RPMI7951 (cell line): Measurements from ENCODE around the gene MIA3. TPM values are rescaled to one million over a fixed set of nuclear protein-coding genes. Genes with fewer than 3 reads are reported as not detected.
"Not testable (repeated sequence)": the region's sequence is repeated elsewhere in the genome, so short reads cannot be mapped to it uniquely, and the experiment has no call there.

ENCODE experiments used
- DNase-seq: peaks from one replicate; pipeline ENCODE4 v3.0.0-alpha.2; 2012; ENCODE audit warnings: low read depth
- total RNA-seq: library from RNA; depleted of rRNA; stranded (reverse); fragments of >200 nt; shearing (Covaris generic); gene quantifications from 2 replicates; pipeline ENCODE4 v1.2.3, GENCODE V29; 2014; rRNA removed

The MIA3 gene
- 22.7 and 25.5 TPM in 2 replicates for total RNA-seq

DNA sequence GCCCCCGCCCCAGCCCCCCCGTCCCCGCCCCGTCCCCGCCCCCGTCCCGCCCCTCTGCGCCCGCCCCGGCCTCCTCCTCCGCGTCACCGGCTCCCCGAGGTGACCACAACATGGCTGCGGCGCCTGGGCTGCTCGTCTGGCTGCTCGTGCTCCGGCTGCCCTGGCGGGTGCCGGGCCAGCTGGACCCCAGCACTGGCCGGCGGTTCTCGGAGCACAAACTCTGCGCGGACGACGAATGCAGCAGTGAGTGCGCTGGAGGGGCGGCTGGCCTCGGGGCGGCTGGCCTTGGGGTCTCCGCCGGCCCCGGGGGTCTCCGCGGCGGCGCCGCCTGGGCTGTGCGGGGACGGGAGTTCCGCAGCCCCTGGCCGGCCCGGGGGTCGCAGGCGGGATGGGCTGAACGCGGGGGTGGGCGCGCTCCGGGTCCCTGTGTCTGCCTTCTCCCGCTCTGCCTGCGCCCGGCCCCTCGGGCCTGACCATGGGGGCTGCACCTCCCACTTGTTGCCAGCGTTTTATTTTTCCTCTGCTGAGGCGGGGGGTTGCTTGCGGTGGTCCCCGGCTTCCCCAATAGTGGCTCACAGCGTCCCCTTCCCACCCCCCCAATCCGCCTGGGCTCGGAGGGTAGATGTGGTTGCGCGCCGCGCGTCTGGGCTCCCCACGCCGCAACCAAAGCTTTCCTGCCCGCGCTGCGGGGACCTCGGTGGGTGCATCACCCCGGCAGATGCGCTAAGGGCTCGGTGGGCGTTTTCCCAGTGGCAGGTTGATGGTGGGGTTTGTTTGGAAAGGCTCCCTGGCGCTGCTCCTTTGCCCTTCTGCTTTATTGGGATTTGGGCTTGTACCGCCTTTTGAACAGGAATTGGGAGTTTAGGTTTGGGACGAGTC, at the start of gene MIA3:
Gene MIA3 (plus strand): TSS at position 97 of the 879 bp plus-strand sequence. CDS start 14 bp downstream, at position 111.
- peak; percentile 7 for DNase-seq

- no peak for DNase-seq
Observed at GRCh38 chr1:222570837-222571236, 47.1 kb upstream of the MIA3 start.

DNA sequence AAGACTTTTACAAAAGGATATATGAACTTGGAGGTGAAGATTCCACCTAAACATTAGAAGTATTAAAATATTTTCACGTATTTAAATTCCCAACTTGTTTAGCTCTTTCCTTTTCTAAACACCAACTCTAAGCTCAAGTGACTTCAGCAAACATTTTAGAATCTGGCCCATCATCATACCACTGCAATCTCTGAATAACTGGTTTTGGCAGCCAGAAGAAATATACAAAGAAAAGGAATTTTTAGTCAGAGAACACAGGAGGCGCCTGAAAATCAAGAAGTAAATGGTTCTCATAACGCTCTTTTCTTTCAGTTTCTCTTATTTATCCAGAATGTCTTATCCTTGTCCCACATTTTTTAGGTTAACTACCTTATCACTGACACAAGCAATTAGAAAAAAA, 38.6 kb upstream of the MIA3 start:
- DNase-seq, result no peak

- DNase-seq, result peak; percentile 35
Observed at GRCh38 chr1:222582099-222582774, 35.7 kb upstream of the MIA3 start.

- no peak for DNase-seq
Observed at GRCh38 chr1:222583079-222583478, 34.8 kb upstream of the MIA3 start.

- DNase-seq, result no peak
Observed at GRCh38 chr1:222586842-222587241, 31.1 kb upstream of the MIA3 start.

DNA sequence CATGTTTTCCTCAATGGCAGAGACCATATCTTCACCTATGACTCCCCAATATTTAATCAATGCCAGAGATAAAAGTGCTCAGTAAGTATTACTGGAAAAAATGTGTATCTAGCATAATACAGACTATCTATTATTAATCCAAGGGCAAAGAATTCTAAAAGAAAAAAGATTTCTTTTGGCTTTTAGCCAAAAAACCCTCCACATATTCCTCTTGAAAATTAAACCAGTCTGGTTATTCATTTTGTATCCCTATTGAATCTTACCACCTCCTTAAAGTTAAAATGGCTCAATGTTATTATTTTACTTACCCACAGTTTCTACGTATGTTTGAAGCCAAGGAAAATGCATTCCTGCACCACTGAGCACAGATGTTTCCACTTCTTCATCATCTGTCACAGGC, 29.8 kb upstream of the MIA3 start:
- no peak for DNase-seq

- DNase-seq, result peak; percentile 80
Observed at GRCh38 chr1:222589462-222590302, 28.2 kb upstream of the MIA3 start, which contains the start of gene TAF1A. Gene TAF1A (minus strand): TSS chr1:222589933.

GRCh38 chr1:222592171-222592570, 25.7 kb upstream of the MIA3 start:
- DNase-seq, result peak; percentile 11

GRCh38 chr1:222594789-222595188, 23.1 kb upstream of the MIA3 start:
- DNase-seq, result no peak

- no peak for DNase-seq
Observed at GRCh38 chr1:222596696-222597095, 21.2 kb upstream of the MIA3 start.

DNA sequence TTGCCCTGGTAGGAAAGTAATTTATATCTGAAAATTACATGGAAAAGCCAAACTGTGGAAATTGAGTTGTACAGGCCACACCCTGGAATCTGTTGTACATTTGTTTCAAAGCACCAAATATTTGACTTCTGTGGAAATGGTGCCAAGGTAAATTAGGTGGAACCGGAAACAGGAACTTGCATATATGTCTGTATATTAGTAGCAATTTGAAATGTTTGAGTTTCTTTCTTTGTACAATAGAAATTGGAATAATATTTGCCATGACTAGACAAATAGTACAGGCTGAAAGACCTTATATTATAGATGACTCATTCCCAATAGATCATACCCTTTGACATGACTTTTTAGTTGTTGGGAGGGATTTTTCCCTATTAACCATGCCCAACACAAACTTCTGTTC, 17.6 kb upstream of the MIA3 start:
- DNase-seq, result no peak

DNA sequence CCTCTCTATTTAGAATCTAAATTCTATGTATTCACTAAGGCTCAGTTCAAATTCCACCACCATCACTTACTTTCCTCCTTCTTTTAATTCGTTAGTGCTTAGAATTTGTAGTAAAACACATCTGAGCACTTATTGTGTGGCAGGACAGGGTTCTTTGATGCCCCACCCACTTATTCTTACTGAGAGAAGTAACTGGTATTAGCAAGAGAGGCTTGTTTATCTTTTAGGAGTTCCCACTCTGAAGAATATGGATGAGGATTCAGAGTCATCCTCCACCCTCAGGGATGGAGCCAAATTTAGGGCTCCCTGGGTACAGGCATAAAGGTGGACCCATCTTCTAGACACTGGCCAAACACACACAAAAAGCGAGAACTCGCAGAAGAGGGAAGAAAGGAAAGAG, 16.6 kb upstream of the MIA3 start:
- no peak for DNase-seq

DNA sequence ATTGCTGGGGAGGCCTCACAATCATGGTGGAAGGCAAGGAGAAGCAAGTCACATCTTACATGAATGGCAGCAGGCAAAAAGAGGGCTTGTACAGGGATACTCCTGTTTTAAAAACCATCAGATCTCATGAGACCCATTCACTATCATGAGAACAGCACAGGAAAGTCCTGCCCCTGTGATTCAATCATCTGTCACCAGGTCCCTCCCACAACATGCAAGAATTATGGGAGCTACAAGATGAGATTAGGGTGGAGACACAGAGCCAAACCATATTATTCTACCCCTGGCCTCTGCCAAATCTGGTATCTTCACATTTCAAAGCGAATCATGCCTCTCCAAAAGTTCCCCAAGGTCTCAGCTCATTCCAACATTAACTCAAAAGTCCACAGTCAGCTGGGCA, 11.1 kb upstream of the MIA3 start:
- no peak for DNase-seq

GRCh38 chr1:222609111-222609510, 8.8 kb upstream of the MIA3 start:
- DNase-seq, result not testable (repeated sequence)

DNA sequence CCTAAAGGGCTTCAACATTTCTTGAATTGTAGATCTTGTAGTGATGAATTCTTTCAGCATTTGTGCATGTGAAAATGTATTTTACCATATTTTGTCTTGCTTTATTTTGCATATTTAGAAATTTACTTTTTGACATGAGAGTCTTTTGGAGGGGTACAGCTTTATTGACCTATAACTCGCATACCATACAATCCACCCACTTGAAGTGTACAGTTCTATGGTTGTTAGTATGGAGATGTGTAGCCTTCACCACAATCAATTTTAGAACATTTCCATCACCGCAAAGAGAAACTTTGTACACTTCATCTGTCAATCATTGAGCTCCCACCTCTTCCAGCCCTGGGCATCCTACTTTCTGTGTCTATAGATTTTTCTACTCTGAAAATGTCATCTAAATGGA, 7.2 kb upstream of the MIA3 start:
- no peak for DNase-seq

- DNase-seq, result no peak
Observed at GRCh38 chr1:222613627-222614026, 4.3 kb upstream of the MIA3 start.

GRCh38 chr1:222616525-222616924, 1.4 kb upstream of the MIA3 start:
- peak; percentile 40 for DNase-seq

DNA sequence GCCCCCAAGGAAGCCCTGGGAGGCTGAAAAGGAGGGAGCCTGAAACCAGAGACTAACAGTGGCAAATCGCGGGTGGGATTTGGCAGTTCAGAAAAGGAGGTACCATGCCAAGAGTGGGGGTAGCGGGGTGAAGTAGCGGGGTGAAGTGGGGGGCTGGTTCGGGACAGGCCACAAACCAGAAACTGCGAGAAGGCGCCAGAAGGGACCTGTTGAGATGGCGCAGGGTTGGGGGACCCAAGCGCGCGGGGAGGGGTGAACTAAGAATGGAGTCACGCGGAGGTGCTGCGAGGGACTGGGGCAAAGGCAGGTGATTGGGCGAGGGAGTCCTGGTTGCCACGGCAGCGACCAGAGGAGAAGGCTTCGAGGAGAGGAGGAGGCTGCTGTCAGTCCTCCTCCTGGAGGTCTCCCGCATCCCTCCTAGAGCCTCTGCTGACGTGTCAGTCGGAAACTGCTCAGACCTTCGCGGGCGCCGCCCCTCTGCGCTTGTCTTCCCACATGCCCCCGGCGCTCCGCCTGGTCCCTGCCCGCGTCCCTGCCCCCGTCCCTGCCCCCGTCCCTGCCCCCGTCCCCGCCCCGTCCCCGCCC, 438 bp upstream of the MIA3 start:
- DNase-seq, result peak; percentile 97

DNA sequence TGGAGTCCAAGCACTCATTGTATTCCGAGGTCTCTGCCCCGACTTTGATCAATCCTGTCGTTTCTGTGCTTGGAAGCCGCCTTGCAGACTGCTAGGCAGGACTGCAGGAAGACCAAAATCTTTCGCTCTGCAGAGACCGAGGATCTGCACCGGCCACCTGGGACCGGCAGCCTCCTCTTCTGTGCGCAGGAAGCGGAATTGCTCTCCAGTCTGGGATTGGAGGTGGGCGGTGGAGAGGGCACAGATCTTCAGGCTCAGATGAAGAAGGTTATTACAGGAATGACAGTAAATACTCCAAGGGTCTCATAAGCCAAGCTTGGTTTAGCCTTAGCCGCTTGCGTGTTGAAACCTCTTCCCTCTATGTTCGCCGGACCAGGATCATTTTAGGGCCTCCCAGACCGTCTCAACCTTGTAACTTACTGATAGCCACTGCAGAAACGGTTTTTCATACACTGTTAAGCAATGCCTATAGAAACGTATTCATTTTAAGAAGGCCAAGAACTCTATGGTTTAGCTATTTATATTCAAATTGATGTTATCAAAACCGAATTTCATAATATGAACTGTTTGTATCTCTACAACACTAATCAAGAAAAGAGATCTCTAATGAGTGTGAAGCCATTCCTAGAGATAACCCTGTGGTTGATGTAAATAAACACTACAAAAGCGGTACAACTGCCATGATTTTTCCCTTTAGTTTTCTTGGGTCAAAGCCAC, 1.1 kb downstream of the MIA3 start:
- peak; percentile 32 for DNase-seq

DNA sequence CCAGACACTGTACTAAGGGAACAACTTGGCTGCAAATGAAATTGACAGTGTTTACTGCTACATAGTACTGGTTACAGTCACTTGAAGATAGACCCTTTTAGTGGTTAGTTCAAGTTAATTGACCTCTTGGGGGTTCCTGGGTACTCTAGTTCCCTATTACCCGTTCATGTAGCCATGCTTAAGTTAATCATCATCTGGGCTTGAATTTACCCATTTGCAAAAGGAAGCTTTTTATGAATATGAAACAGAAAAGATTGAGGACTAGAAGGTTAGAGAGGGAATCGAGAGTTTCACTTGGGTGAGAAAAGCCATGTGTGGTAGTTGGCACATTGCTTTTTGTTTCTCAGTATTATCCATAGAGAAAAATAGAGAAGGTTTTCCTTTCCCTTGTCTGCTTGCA, 2.7 kb downstream of the MIA3 start:
- no peak for DNase-seq
